Uterus (tissue), 2 donors: Measurements from ENCODE around the gene IGF1R.

ENCODE experiments used
- CTCF ChIP-seq, 4 experiments: fragments of 200-600 bp in 2 of 4; fragments of 450-650 bp in 2 of 4; sonication (generic) in 2 of 4; IDR thresholded peaks; one replicate each; pipeline ENCODE4 v1.5.1; 2016 to 2019; ENCODE audit warnings: antibody characterized with exemption in 4 of 4, mild to moderate bottlenecking in 2 of 4, moderate library complexity in 1 of 4
- POLR2A ChIP-seq, 2 donors: fragments of 450-650 bp; IDR thresholded peaks; one replicate each; pipeline ENCODE4 v1.6.1; 2016; ENCODE audit warnings: antibody characterized with exemption in 2 of 2, mild to moderate bottlenecking in 1 of 2, moderate library complexity in 1 of 2

- TF ChIP-seq CTCF (IDR thresholded peaks at IDR 0.05) (no peak), POLR2A (IDR thresholded peaks at IDR 0.05) (no peak)
Measured at GRCh38 chr15:98878862-98879261, 230.5 kb downstream of the IGF1R start.
